ENCODE results near the gene TMEM131.
"Not testable (repeated sequence)": the region's sequence is repeated elsewhere in the genome, so short reads cannot be mapped to it uniquely, and the experiment has no call there.

TMEM131 gene

DNA sequence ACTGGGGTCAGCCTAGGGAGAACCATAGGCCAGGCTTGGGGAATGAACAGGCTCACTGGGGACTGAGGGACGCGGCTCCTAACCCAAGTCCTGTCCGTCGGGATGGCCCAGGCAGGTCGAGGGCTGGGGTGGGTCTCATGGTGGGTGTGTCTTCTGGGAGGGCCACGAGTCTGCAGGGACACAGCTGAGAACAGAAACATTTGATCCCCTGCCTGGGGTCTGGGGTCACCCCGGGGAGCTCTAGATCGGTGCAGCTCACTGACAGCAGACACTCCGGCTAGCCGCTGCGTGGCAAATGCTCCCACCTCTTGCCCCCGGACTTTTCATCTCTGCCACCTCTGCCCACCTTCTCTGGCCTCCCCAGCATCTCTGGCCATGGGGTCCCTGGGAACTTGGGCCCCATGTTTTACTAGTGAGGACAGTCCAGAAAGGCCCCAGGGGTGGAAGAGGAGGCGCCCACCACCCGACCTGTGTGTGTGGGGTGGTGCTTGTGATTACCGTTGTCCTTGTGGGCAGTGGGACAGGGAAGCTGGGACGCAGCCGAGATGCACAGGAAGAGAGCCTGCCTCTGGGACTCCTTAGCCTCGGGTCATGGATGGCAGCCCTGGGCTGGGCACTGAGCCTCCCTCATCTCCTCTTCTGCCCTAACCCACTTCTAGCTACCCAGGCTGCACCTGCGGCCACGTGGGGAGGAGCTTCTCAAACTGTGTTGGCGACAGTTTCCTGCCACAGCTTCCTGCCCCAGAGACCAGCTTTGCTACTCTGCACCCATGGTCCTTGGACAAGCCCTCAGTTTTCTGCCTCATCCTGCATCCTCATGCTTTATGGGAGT lies 277.5 kb downstream of the TMEM131 start:
- no peak for DNase-seq

DNA sequence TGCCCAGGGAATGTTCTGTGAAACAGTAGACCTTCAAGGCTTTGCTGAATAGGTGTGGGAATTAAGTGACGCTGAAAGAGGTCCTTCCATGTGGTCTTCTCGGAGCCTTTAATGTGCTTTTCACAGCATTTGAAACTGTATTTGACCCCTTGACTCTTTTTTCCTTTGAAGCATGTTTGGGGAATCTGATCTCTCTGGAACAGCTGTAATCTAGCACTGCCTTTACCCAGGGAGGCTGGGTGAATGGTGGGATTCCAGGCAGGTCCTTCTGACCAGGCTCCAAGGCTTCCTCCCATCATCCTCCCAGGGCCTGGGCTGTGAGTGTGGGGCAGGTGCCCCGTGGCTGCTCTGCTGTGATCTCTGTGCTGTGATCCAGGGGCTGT lies 278.1 kb downstream of the TMEM131 start:
- no peak for DNase-seq

DNA sequence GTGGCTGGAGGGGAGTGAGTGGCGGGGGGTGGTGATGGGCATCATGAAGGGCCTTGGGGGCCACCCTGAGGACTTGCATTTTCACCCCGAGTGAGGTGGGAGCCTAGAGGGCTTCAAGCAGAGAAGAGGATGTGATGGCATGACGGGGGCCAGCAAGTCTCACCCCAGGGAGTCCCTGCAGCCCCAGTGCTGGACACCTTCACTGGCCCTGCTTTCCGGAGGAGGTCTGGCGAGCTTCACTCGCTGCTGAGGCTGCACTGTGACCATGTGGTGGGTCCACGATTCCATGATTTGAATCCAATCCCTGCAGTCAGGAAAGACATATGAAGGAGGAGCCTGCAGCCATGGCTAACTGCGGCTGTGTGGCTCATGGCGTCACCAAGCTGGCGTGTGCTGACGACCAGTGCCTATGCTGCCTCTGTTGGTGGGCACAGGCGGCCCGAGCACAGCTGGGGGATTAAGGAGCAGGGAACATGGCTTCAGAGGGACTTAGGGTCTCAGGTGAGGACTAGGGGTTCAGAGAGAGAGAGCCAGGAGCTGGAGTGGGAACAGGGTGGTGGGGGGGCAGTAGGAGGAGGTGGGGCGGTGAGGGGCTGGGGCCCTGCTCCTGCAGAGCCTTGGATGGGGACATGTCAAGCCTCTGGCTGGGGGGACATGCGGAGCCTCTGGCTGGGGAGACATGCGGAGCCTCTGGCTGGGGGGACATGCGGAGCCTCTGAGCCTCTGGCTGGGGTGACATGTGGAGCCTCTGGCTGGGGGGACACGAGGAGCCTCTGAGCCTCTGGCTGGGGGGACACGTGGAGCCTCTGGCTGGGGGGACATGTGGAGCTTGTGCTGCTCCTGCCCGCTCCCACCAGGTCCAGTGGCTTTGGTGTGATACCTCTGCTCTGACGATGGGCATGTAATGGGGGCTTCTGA lies 278.8 kb downstream of the TMEM131 start:
- no peak for DNase-seq

DNA sequence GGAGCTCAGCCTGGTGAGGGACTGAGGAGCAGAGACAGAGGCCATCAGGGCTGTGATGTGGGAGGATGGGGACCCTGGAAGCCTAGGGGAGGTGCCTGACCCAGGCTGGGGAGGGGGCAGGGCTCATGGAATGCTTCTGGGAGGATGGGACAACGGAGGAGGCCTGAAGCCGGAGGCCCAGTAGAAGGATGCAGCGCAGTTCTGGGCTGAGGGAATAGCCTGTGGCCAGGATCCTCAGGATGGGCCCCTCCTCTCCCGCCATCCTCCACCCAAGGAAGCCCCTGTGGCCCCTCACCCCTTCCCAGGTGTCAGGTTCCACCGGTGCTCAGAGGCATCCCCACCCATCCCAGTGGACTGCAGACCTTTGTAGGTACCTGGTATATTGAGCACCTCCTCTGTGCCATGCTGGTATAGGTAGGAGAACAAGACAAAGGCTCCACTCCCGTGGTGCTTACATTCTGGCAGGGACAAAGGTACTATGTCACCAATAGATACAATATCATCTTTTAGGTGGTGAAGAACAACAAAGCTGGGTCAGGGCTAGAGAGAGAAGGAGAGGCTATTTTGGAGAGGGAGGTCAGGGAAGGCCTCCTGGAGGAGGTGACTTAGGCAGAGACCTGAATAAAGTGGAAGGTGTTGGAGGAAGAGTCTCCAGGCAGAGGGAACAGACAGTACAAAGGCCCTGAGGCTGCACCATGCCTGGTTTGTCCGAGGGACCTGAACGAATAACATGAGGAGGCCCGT lies 279.6 kb downstream of the TMEM131 start:
- no peak for DNase-seq

DNA sequence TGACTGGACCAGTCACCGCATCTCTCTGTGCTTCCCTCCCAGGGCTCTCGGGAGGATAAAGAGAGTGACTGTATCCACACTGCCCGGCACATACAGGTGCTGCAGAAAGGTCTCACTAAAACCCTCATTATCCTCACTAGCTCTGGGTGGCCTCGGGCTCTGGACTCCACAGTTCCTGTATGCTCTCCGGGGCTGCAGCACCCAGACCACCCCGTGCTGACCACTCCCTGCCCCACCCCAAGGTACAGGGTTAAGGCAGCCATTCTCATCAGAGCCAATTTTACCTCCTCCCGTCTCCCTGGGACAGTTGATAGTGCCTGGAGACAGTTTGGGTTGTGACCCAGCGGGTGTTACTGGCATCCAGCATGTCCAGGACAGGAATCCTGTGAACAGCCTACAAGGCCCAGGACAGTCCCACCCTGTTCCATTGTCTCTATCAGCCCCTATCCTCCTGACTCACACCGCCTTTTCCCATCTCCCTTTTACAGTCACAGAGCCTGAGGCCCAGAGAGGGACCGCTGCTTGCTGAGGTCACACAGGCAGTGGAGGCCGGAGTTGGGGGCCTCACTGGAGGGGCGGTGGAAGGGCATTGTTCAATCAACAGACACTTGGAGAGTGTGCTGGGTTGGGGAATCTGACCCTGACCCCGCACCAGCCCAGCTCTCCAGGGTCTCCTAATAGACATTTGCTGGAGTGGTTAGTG lies 280.6 kb downstream of the TMEM131 start:
- DNase-seq: no peak

DNA sequence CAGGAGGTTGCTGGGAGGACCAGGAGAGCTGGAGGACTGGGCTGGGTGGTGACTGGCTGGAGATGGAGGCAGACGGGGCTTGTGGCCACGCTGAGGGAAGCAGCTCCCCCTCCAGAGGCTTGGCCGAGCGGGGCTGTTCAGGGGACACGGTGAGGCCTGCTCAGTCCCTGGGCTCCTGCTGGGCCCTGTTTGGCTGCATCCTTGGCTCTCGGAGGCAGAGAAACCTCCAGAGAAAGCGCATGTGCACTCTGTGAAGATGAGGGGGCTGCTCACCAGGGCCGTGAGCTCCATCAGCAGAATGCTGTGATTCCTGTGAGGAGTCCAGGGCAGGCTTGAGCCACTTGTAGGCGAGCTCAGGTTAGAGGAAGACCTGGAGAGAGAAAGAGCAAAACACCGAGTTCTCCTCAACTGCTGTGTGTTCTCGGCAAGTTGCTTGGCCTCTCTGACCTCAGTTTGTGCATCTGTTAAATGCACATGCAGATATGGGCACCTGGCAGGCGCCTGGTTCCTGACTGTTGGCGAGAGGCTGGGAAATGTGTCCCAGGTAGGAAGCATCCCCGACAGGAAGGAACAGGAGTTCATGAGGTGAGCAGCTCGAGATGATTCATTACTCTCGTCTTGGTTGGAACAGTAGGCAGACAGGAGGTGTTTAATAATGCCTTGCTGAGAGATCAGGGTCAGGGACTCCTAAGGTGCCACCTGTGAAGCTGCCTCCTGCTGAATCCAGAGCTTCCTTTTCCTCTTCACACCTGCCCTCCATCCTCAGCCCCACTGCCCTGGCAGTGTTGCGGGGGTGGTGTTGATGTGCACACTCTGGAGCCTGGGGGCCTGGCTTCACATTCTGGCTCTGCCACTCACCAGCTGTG lies 281.4 kb downstream of the TMEM131 start:
- no peak for DNase-seq

DNA sequence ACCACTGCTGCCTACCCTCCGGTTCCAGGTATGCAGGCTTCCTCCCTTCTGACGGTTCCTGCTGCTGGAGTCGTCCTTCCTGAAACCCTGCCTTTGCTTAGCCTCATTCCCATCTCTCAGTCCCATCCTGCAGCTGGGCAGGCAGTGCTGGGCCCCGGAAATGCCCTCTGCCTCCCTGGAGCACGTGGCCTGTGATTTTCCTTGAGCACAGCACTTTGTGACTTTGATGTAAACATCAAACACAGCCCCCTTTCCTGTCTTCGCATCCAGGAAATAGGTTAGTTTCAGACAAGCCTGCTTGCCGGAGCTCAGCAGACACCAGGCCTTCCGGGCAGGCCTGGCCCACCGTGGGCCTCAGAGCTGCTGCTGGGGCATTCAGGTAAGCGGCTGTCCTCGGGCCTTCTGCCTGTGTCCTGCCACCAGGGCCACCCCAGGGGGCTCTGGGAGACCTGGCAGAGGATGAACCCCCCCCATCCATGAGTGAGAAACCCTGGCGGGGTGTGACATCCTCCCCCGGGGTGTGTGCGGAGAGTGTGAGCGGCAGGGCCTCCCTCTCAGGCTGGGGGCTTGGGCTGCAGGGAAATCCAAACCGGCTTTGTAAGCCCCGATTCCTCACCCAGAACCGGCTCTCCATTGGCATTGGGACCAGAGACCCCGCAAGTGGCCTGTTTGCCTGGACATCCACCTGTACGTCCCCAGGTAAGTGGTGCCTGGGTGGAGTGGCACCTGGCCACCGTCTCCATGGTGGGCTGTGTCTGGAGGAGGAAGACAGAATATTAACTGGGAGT lies 282.3 kb downstream of the TMEM131 start, which contains the start of gene ZAP70:
TSS of gene ZAP70 (plus strand) at position 281 of the 788 bp plus-strand sequence. CDS start 10,461 bp downstream, outside the sequence.
- DNase-seq: no peak

DNA sequence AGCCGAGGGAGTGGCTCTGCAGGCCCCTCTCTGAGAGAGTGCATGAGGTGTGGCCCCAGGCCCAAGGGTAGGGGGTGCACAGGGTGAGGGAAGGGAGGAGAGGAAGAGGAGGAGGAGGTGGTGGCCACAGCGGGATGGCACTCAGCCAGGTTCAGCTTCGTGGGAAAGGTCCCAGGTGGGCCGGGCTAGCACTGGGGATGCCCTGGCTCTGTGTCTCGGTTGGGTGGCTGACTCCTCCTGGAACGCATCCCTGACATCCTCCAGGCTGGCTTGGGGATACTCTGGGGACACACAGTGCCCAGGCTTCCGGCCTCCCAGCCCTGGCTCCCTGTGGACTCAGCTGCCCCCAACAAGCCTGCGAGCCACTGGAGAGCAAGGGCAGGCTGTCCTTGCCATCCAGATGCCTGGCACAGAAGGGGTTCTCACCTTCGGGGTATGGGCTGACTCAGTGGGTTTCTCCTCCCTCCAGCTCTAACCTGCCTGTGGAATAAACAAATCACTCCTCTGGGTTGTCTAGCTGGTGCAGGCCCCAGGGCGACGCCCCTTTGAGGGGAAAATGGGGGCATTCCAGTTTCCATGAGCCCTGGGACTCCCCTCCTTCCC lies 283.0 kb downstream of the TMEM131 start:
- DNase-seq: no peak

DNA sequence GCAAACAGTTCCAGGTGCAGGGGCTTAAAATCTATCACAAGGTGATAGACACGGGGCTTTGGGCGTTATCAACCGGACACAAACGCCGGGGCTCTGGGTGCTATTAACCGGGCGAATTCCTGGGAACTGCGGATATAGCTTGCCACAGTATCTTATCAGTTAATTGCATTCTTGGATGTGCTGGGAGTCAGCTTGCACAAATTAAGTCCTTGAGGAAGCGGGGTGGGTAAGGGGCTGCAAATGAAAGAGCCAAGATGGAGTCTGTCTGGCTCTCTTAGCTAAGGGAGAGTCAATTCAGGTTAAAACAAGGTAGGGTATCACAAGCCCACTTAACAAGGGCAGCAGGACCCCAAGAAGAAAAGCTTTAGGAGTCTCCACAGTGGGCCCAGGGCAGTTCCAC lies 283.6 kb downstream of the TMEM131 start:
- not testable (repeated sequence) for DNase-seq

DNA sequence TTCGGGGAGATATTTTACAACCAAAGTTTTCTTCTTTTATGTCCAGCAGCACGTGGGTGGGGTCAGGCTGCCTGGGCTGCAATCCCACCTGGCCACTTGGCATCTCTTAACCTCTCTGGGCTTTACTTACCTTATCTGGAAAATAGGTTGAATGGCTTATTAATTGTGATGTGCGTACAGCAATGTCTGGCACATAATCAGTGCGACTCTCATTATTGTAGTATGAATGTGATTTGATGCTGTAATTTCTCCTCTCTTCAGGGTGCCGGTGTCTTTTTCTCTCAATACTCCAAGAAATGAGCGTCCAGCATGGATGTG lies 284.4 kb downstream of the TMEM131 start:
- no peak for DNase-seq

DNA sequence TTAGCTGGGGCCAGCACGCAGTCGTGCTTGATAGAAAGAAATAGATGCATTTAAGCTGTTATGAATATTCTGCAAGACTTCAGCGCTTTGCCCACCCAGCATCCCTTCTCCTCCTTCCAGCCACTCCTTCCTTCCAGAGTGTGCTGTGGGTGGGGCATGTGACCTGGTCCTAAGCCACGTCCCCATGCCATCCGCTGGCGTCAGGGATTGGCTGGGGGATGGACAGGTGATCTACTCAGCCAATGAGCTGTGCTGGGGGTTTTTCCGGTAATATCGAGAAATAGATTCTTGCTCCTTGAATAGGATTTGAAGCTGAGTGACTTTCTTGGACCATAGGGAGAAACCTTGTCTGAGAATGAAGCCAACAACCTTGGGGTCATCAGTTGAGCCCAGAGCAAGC lies 287.1 kb downstream of the TMEM131 start:
- DNase-seq: no peak

DNA sequence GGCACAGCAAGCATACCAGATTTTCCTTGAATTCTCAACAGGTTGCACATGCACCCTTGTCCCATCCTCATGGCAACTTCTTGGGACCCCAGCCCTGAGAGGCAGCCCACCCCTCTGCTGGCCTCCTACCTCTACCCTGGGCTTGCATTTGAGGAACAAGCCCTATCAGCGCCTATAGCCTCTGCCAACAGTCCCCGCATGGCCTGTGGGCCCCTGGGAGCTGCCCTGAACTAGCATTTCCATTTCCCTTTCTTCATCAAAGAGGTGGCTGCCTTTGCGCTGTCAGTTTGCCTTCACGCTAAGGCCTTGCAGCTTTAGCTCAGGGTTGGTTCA lies 287.7 kb downstream of the TMEM131 start:
- no peak for DNase-seq

DNA sequence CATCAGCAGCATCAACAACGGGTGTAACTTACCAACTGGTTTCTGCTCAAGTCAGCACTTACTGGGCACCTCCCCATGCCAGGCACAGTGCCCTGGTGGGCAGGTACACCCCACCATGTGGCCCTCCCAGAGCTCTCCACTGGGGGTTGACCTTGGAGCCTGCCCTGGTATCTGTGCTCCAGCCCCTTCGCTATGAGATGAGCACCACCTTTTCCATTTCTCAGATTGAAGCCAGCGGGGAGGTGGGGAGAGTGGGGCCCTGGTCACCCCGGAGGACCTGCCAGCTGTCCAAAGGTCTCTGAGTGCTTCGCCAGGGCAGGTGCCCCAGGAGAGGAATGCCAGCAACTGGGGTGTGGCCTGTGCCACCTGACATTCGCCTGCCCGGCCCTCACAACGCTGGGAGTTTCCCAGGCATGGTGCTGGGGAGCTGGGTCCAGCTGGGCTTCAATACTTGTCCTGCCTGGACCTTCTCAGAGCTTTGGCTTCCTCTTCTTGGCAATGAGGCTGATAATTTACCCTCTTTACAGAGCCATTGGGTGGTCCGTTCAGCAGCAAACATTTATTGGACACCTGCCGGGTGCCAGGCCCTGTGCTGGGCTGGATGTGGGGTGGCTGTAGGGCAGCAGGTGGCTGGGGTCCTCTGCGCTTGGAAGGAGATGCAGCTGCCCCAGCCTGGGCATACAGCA lies 288.2 kb downstream of the TMEM131 start:
- no peak for DNase-seq

DNA sequence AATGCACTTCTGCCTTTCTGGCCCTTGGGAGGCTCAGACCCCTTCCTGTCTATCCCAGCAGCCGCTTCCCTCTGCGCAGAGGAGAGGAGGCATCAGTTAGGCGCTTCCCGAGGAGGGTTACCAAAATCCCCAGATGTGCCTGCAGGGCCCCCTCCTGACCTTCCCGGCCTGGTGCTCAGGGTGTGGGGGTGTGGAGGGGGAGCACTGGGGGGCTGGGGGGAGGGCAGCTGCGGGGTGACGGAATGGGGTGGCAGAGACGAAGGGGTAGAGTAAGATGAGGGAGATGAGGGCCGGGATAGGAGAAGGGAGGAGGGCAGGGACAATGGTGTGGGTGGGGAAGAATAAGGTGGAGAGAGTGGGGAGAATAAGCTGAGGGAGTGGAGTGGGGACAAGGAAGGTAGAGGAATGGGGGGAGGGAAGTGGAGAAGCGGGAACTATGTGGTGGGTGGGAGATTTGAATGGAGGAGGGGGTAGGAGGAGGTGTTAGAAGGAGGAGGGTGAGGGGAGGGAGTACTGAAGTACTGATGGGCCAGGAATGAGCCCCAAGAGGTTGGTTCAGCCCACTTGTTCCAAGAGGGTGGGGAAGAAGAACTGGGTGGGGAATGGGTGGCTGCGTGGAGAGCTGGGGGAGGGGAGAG lies 288.9 kb downstream of the TMEM131 start:
- no peak for DNase-seq

Measured in NCI-H510A (cell line).